ENCODE data around the gene CYP2W1. TPM values are rescaled to one million over a fixed set of nuclear protein-coding genes. Genes with fewer than 3 reads are reported as not detected.
"Not testable (repeated sequence)": the region's sequence is repeated elsewhere in the genome, so short reads cannot be mapped to it uniquely, and the experiment has no call there.

CYP2W1 gene
- total RNA-seq, 1 donor from 2014 or later: 15.3 TPM

- H3K27ac Mint-ChIP-seq: peak overlapping the region; percentile 16
- DNase-seq (ENCODE audit: extremely low spot score, unreplicated experiment): no peak
- H3K9me3 Mint-ChIP-seq: no peaks in the 10 kb centered on the region
- H3K27me3 Mint-ChIP-seq: peaks cover 7% of the 10 kb centered on the region
- TF ChIP-seq CTCF (conservative IDR thresholded peaks at IDR 0.05): no peak
- H3K4me1 Mint-ChIP-seq (ENCODE audit: unreplicated experiment): peaks cover 14% of the 10 kb centered on the region
- no peaks in the 10 kb centered on the region for H3K36me3 Mint-ChIP-seq
- H3K4me3 Mint-ChIP-seq: no peak overlapping the region
Measured at GRCh38 chr7:960269-960871, 22.6 kb upstream of the CYP2W1 start.

GRCh38 chr7:960972-961371 is 22.0 kb upstream of the CYP2W1 start:
- H3K9me3 Mint-ChIP-seq; H3K36me3 Mint-ChIP-seq; DNase-seq (ENCODE audit: extremely low spot score, unreplicated experiment); H3K27me3 Mint-ChIP-seq; H3K4me3 Mint-ChIP-seq: not testable (repeated sequence)
- H3K4me1 Mint-ChIP-seq (ENCODE audit: unreplicated experiment): peaks cover 14% of the 10 kb centered on the region
- peak overlapping the region; percentile 16 for H3K27ac Mint-ChIP-seq

- no peaks in the 10 kb centered on the region for H3K27me3 Mint-ChIP-seq
- no peak for DNase-seq (ENCODE audit: extremely low spot score, unreplicated experiment)
- peaks cover 14% of the 10 kb centered on the region for H3K4me1 Mint-ChIP-seq (ENCODE audit: unreplicated experiment)
- H3K27ac Mint-ChIP-seq: no peak overlapping the region
- H3K9me3 Mint-ChIP-seq: no peaks in the 10 kb centered on the region
- H3K4me3 Mint-ChIP-seq: no peak overlapping the region
- H3K36me3 Mint-ChIP-seq: no peaks in the 10 kb centered on the region
- no peak for TF ChIP-seq CTCF (conservative IDR thresholded peaks at IDR 0.05)
Measured at GRCh38 chr7:961546-962400, 21.2 kb upstream of the CYP2W1 start.

GRCh38 chr7:962401-963081 is 20.4 kb upstream of the CYP2W1 start:
- no peak for TF ChIP-seq CTCF (conservative IDR thresholded peaks at IDR 0.05)
- Mint-ChIP-seq H3K4me1 (ENCODE audit: unreplicated experiment) (peaks cover 14% of the 10 kb centered on the region), H3K36me3 (no peaks in the 10 kb centered on the region), H3K4me3 (no peak overlapping the region), H3K9me3 (no peaks in the 10 kb centered on the region), H3K27ac (no peak overlapping the region), H3K27me3 (no peaks in the 10 kb centered on the region)
- no peak for DNase-seq (ENCODE audit: extremely low spot score, unreplicated experiment)

- Mint-ChIP-seq H3K27me3 (no peaks in the 10 kb centered on the region), H3K36me3 (peaks cover 4% of the 10 kb centered on the region), H3K9me3 (no peaks in the 10 kb centered on the region), H3K4me1 (ENCODE audit: unreplicated experiment) (peaks cover 14% of the 10 kb centered on the region), H3K27ac (no peak overlapping the region), H3K4me3 (no peak overlapping the region)
- no peak for TF ChIP-seq CTCF (conservative IDR thresholded peaks at IDR 0.05)
- DNase-seq (ENCODE audit: extremely low spot score, unreplicated experiment): no peak
Measured at GRCh38 chr7:963236-964078, 19.5 kb upstream of the CYP2W1 start.
